KMS-11 (cell line): ENCODE measurements around the gene DND1.
"Not testable (repeated sequence)": the region's sequence is repeated elsewhere in the genome, so short reads cannot be mapped to it uniquely, and the experiment has no call there.

ENCODE experiments used
- H2AFZ ChIP-seq: fragments of 200-600 bp; sonication (generic); 2 replicates; pipeline ENCODE4 v1.6.1; 2016; ENCODE audit warnings: antibody characterized with exemption, mixed run types, low read depth
- H3K27ac ChIP-seq: fragments of 200-600 bp; sonication (generic); 2 replicates; pipeline ENCODE4 v1.6.1; 2016; ENCODE audit warnings: mild to moderate bottlenecking, mixed run types
- H3K27me3 ChIP-seq: fragments of 200-600 bp; sonication (generic); 2 replicates; pipeline ENCODE4 v1.6.1; 2017; ENCODE audit warnings: mild to moderate bottlenecking, low read depth, mixed run types, moderate library complexity; ENCODE audit not compliant: insufficient read depth
- H3K36me3 ChIP-seq: fragments of 200-600 bp; sonication (generic); 2 replicates; pipeline ENCODE4 v1.6.1; 2017; ENCODE audit warnings: mild to moderate bottlenecking, mixed run types; ENCODE audit not compliant: insufficient read depth
- H3K4me1 ChIP-seq: fragments of 200-600 bp; sonication (generic); 2 replicates; pipeline ENCODE4 v1.6.1; 2016; ENCODE audit warnings: mild to moderate bottlenecking, low read depth, mixed run types; ENCODE audit not compliant: poor library complexity, severe bottlenecking
- H3K4me2 ChIP-seq: fragments of 200-600 bp; sonication (generic); 2 replicates; pipeline ENCODE4 v1.7.0; 2016; ENCODE audit warnings: mild to moderate bottlenecking, mixed run types
- H3K4me3 ChIP-seq: fragments of 200-600 bp; sonication (generic); IDR thresholded peaks from 2 replicates; pipeline ENCODE4 v1.6.1; 2017; ENCODE audit warnings: low read depth, low read length, mixed read lengths; ENCODE audit not compliant: insufficient read depth
- H3K79me2 ChIP-seq: fragments of 200-600 bp; sonication (generic); 2 replicates; pipeline ENCODE4 v1.6.1; 2016; ENCODE audit warnings: low read depth, mixed run types; ENCODE audit not compliant: insufficient read depth
- H3K9ac ChIP-seq: fragments of 200-600 bp; sonication (generic); 2 replicates; pipeline ENCODE4 v1.6.1; 2016; ENCODE audit warnings: mild to moderate bottlenecking, mixed run types
- H4K20me1 ChIP-seq: fragments of 200-600 bp; sonication (generic); 2 replicates; pipeline ENCODE4 v1.6.1; 2016; ENCODE audit warnings: mild to moderate bottlenecking, mixed run types; ENCODE audit not compliant: insufficient read depth
- CTCF ChIP-seq: fragments of 200-600 bp; sonication (generic); conservative IDR thresholded peaks from 2 replicates; pipeline ENCODE4 v1.6.1; 2017; ENCODE audit warnings: low read depth, mild to moderate bottlenecking, antibody characterized with exemption, low read length, moderate library complexity, mixed read lengths

The DND1 gene

DNA sequence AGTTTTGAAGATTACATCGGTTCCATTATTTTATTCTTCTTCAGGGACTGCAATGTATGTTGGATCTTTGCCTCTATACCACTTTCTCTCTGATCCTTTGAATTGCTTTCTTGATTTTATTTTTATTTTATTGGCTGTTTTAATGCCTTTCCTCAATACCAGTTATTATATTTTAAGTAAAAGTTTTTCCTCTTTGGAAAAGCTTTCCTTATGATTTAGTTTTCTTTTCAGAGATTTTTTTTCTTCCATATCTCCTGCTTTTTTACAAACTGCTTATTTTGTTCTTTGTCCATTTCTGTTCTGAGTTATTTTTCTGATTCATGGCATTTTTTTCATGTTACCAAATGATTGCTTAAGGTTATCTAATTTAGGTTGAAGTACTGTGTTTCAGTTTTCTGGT lies 38.4 kb upstream of the DND1 start:
- no peaks in the 10 kb centered on the region for H4K20me1 ChIP-seq
- no peak for TF ChIP-seq CTCF
- H3K4me1 ChIP-seq = peaks cover 10% of the 10 kb centered on the region
- no peak overlapping the region for H3K4me3 ChIP-seq
- H2AFZ ChIP-seq = no peak overlapping the region
- H3K9ac ChIP-seq = no peak overlapping the region
- peak overlapping the region; percentile 53 for H3K4me2 ChIP-seq
- no peaks in the 10 kb centered on the region for H3K79me2 ChIP-seq
- peak overlapping the region; percentile 94; the same call in 1 of the 2 replicates for H3K27ac ChIP-seq
- H3K36me3 ChIP-seq = no peaks in the 10 kb centered on the region
- no peaks in the 10 kb centered on the region for H3K27me3 ChIP-seq

DNA sequence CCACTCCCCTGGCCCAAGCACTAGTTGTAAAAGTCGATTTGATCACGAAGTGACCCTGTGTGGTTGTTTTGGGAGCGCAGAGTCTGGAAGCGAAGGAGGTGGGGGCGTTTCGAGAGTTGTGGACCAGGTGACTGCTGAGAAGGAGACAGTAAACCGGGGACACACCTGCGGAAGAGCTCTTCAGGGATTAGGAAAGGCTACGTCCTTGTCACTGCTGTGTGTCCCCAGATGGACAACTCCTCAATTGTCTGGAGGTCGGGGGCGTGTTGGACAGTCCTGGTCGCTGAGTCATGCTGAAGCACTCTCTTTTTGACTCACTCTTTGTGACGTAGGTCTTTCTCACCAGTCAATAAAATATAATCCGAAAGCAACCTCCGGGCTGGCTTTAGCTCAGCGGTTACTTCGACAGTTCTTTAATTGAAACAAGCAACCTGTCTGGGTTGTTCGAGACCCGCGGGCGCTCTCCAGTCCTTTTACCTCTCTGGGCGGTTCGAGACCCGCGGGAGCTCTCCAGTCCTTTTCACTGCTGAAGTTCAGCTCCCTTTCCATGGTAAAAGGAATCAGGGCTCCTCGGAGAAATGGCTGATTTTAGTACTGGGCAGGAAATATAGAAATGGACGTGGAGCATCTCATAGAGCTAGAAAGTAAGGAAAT lies 37.6 kb upstream of the DND1 start:
- peak overlapping the region; percentile 74 for H2AFZ ChIP-seq

DNA sequence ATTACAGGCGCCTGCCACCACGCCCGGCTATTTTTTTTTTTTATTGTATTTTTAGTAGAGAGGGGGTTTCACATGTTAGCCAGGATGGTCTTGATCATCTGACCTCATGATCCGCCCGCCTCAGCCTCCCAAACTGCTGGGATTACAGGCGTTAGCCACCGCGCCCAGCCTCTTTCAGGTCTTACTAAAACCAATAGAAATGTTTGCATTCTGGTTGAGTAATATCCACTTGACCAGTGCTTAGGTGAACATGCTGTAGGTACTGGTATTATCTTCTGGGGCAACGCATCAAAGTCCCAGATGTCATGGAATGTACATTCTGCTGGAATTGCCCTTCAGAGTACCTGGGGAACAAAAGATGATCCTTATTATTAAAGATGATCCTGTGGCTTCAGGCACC lies 35.4 kb upstream of the DND1 start:
- H3K4me2 ChIP-seq, H3K4me3 ChIP-seq, H3K27ac ChIP-seq, H3K4me1 ChIP-seq, H3K36me3 ChIP-seq, H3K79me2 ChIP-seq, H4K20me1 ChIP-seq, H2AFZ ChIP-seq, H3K27me3 ChIP-seq, H3K9ac ChIP-seq: not testable (repeated sequence)

More for the DNA sequence above, 37.6 kb upstream of the DND1 start:
- H3K4me2 ChIP-seq = peak overlapping the region; percentile 53
- peak overlapping the region; percentile 45 for H3K4me3 ChIP-seq
- peaks cover 10% of the 10 kb centered on the region for H3K4me1 ChIP-seq
- no peak for TF ChIP-seq CTCF
- H4K20me1 ChIP-seq = no peaks in the 10 kb centered on the region
- H3K36me3 ChIP-seq = no peaks in the 10 kb centered on the region
- H3K27me3 ChIP-seq = no peaks in the 10 kb centered on the region
- H3K27ac ChIP-seq = peak overlapping the region; percentile 94
- H3K79me2 ChIP-seq = no peaks in the 10 kb centered on the region
- peak overlapping the region; percentile 85 for H3K9ac ChIP-seq

GRCh38 chr5:140707812-140708211 lies 34.4 kb upstream of the DND1 start:
- H3K4me3 ChIP-seq = no peak overlapping the region
- H2AFZ ChIP-seq = no peak overlapping the region
- no peaks in the 10 kb centered on the region for H3K79me2 ChIP-seq
- H3K27me3 ChIP-seq = no peaks in the 10 kb centered on the region
- H3K9ac ChIP-seq = no peak overlapping the region
- H3K4me2 ChIP-seq = no peak overlapping the region
- H3K4me1 ChIP-seq = peaks cover 10% of the 10 kb centered on the region
- H4K20me1 ChIP-seq = no peaks in the 10 kb centered on the region
- H3K36me3 ChIP-seq = no peaks in the 10 kb centered on the region
- TF ChIP-seq CTCF = no peak
- no peak overlapping the region for H3K27ac ChIP-seq
